ENCODE results near the gene DEPP1.
A peak's percentile ranks its signal among the peaks of the same experiment; 100 is the strongest.

DEPP1 gene

DNA sequence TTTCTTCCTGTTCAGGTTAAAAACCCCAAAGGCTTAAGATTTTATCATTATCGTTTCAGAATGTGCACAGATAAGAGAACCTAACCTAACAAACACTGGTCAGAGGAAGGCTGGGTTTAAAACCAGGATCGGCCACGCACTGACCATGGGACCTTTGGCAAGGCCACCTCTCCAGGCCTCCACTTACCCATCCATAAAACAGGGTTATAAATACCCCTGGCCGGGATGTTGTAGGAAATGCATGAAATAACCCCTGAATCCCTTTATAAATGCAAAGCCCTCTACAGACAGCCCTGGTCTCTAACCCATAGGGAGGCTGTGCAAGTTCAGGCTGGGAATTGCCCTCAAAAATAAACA, 418 bp downstream of the DEPP1 start:
- no peak for DNase-seq

DNA sequence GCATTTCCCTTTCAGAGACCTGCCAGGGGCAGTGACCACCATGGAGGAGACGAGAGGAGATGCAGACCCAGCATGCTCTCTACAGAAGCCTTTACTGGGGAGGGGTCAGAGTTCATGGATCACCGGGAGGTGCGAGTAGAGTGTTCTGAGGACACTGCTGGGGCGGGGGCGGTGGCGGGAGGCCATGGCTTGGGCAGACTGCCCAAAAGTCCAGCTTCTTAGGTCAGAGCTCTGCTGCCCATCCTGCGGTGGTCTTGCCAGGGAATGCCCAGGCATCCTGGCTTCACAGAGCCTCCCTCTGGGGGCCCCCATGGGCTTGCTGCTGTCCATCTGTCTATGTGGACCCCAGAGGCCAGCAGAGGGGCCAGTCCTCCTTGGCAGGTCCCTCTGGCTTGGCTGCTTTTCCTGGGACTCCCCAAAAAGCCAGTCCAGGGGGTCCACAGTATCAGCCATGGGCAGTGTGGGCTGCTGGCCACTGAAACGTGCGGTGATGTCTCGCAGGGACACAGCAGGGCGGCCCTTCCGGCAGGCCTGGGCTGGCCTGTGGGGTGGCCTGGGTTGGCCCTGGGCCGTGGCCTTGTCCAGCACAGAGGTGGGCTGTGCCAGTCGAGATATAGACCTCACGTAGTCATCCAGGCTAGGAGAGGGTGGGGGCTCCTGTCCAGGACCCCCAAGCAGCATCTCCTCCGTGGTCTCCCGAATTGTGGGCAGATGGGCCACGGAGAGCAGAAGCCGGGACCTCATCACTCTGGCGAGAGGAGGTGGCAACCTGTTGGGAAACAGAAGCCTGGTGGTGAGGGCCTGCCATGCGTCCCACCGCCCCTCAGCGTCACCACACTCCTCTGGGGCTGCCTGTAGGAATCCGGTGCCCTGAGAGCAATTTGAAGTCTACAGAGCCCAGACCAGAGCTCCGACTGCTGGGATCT, 1.1 kb downstream of the DEPP1 start:
- no peak for DNase-seq

DNA sequence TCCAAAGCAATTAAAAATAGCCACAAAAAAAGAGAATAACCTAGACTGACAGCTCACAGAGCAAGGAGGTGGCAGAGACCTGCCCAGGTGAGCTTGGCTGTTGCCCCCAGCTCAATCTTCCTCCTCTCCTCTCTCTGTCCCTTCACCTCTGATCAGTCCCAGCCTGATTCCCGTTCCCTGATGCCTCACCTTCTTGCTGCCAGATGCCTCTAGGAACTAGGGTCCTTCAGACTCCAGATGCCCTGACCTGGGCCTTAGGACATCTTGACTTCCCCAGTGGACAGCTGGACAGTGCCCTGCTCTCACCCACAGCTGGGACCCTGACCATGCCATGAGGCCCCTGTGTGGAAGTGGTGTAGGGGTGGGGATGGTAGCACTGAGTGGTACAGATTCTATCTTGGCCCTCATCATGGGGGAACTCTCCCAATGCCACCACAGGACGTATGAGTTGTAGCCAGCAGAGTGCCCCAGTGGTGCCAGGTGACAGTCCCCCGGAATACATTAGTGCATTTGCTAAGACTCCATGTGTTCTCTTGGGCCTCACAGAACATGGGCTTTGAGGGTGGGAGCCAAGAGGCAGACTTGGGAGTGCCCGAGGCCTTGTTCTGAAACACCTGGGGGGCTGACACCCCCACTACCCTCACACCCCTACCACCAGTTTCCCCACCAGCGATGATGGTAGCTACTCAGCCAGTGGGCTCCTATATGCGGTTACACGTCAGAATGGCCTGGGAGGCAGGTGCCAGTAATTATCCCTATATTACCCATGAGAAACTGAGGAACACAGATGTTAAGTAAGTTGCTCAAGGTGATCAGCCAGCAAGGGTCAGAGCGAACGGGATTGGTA, 2.0 kb downstream of the DEPP1 start:
- DNase-seq, result no peak

DNA sequence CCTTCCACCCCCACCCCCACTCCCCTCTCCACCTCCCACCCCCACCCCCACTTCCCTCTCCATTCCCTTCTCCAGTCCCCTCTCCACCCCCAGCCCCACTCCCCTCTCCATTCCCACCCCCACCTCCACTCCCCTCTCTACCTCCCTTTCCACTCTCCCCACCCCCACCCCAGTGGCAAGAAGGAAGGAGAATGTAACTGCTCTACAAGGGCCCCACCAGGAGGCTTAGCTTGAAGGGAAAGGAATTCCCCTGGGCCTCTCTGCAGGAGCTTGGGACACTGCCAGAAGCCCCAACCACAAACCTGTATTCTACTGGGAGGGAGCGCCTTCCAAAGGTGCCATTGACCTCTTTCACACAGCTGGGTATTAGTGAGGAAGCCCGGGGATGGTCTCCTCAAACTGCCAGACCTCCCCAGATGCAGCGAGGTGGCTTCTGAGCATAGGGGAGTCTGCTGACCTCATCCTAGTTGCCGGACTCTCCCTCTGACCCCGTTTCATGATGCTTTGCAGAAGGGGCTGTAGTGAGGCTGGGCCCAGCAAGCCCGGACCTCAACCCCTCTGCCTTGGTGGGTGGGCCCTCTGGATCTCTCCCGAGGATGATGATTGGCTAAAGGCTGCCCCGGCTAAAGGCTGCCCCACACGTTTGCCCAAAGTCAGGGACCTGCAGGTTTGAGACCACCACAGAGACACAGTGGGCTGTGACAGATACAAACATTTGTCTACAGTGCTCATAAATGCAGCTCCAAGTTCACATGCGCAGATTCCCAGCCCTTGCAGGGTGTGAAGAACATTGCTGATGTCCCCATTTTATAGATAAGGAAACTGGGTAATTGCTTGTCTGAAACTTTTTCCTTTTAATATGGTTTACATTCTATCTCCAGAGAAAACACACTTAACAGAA, 2.9 kb downstream of the DEPP1 start:
- DNase-seq, result no peak

DNA sequence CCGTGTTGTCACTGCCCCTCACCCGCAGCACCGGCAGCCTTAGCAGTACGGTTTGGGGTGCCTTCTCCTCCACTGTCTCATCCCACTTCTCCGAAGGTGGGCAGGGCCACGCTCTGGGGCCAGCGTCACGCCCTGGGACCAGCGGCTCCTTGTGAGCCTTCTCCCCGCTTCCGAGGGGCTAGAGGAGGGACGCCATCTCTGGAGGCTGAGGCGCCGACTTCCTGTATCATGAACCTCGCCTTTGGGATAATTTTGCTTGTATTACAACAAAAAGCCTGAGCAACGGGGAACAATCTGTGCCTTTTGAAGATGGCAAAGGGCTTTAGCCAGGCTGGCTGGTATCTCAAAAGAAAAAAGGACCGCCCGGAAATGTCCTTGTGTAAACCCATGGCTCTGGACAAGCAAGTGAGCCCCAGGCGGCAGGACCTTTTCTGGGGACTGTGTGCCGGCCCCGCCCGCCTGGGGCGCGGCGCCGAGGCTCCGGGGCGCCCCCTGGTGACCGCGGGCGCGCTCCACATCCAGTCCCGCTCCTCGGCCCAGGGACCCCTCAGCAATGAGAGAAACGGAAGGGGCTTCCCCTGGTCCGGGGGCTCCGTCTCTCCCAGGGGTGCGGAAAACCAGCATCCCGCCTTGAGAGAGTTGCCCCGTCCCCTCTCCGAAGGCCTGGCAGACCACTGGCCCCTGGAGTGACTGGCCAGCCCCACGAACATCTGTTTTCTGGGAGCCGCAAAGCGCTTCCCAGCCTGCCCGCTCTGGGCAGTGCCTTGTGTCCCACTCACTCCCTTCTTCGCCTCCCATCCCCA, 3.8 kb downstream of the DEPP1 start:
- peak; percentile 45 for DNase-seq

DNA sequence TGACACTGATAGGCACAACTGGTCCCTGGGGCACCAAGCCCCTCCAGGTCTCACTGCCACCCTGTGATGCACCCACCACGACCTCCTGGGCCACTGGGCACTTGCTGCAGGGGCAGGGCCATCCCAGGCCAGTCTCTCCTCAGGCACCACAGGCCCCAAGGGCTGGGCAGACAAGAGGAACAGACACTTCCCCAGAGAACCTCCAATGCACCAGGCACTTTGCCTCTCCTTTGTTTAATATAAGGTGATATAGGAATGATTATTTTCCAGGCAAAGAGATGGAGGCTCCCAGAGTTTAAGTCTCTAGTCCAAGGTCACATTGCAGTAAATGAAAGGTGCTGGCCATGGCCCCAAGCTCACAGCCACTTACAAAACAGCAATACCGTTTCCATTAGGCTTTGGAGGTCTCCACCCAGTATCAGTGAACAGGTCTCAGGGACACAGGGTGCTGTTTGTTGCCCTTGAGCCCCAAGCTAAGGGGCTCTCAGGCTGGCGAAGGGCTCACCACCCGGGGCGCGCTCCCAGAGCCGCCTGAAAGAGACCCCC, 4.5 kb downstream of the DEPP1 start:
- no peak for DNase-seq

DNA sequence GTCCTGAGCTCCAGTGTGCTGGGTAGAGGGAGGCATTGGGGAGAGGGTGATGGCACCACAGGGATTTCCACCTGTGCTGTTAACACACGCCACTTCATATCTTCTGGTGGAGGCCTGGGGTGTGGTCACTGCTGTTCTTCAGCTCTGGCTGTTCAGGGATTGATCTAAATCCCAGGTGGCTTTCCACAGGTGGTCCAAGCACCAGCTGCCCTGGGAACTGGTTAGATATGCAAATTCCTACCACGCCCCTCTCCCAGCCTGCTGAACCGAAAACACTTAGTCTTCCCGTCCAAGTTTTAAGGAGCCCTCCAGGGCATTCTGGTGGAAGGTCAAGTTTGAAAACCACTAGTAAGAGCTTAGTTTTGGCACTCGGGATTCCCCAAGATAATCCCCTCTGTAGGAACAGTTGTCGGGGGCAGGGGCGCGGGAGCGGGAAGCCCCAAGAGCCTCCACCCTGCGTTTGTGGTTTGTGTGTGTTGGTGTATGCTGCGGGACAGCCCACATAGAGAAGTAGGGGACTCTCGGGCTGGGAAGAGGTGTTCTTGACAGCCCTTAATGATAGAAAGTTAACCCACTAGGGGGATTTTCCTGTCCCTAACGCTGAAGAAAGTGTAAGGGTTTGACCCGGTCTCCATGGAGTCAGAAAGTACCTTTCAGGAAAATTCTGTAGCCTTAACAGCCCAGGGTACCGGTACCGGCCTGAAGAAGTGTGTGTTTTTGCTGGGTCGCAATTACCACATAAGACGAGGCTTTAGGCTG, 5.1 kb downstream of the DEPP1 start:
- no peak for DNase-seq

DNA sequence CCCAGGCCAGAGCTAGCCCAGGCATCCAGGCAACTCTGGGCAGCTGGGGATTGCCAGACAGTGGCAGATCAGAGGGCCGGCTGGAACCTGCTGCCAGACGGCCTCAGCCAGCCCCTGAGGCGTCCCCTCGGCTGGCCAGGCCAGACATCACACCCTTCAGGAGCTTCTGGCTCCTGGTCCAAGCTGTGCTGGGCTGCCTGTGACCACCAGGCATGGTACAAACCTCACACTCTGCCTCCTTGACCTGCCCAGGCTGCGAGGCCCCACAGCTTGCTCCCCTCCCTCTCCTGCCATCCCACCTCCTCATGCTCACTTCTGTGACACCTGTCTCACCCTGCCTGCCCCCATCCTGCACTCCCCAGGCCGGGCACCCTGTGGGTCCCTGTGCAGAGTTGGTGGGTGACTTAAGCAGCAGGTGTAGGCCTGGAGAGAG, 5.7 kb downstream of the DEPP1 start:
- DNase-seq, result no peak

DNA sequence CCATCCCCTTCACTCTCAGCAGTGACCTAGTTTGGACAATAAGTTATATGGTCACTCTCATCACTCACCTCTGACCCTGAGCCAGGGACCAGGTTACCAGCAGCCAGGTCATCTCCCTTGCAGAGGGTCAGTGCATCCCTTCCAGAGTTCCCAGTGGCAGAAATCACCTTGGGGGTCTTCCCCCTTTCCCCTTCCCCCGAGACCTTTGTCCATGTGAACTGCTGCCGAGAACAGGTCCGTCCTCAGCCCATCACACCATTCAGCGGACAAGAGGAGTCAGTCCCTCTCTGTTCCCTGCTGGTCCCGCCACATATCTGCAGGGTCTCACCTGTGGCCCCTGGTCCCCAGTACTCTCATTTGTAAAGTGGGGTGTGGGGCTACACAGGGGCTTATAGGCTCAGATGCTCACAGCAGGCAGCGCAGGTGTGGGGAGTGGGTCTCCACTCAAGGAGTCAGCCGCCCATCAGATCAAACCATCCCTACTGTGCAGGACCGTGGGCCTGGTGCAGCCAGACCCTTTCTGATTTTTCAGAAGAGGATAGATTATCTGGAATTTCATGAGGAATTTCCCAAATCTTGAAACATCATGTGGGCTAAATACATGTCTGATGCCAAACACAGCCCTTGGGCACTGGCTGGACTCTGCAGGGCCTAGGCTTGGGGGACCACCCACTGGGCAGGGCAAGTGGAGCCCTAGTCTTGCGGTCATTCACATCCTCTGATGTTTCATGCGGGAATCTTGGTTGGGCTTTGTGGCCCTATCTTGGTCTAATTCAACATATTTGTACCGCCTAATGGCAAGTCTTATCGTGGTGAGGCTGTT, 6.5 kb downstream of the DEPP1 start:
- no peak for DNase-seq

DNA sequence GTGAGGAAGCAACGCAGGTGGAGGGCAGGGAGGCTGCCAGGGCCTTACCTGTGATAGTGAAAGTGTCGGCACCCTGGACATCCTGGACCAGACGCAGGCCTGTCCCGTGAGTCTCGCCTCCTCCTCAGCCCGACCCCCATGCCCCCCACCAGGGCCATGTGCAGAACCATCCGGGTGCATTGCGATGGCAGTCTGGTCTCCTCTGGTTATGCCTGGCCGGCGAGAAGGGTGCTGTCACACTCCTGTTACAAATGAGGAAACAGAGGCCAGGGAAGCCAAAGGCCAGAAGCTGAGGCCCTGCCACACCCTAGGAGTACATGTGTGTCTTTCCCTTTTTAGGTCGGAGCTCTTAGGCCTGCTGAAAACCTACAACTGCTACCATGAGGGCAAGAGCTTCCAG, 7.2 kb downstream of the DEPP1 start:
- DNase-seq, result no peak

DNA sequence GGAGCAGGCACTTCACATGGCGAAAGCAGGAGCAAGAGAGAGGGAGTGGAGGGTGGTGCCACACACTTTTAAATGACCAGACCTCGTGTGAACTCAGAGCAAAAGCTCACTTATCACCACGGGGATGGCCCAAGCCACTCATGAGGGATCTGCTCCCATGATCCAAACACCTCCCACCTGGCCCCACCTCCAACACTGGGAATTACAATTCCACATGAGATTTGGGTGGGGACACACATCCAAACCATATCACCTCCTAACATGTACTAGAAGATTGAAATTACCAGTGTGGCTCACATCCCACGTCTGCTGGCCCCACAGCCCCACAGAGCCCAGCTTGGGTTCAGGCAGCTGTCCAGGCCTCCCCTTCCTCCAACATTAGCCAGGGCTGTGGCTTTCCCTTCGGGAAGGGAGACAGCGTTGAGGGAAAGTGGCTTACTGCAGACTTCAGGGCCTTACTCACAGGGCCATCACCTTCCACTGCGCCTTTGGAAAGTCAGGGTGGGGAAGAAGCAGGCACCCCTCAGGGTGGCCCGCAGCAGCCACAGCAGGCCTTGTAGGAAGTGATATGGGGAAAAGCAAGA, 7.7 kb downstream of the DEPP1 start:
- no peak for DNase-seq

DNA sequence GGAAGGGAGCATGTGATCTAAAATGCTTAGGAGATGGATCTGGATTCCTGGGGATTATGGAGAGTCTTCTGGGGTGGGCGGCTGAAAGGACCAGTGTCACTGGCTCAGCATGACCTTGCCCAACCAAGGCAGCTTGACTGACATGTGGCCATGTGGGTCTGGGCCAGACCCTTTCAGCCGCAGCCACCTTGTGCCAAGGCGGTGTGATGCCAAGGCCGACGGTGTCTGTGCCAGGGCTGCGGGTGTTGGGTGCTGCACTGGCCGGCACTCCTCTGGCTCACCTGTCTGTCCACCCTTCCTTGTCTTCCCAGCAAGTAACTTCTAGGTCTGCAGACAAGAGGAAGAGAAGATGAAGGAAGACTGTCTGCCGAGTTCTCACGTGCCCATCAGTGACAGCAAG, 8.8 kb downstream of the DEPP1 start:
- no peak for DNase-seq

DNA sequence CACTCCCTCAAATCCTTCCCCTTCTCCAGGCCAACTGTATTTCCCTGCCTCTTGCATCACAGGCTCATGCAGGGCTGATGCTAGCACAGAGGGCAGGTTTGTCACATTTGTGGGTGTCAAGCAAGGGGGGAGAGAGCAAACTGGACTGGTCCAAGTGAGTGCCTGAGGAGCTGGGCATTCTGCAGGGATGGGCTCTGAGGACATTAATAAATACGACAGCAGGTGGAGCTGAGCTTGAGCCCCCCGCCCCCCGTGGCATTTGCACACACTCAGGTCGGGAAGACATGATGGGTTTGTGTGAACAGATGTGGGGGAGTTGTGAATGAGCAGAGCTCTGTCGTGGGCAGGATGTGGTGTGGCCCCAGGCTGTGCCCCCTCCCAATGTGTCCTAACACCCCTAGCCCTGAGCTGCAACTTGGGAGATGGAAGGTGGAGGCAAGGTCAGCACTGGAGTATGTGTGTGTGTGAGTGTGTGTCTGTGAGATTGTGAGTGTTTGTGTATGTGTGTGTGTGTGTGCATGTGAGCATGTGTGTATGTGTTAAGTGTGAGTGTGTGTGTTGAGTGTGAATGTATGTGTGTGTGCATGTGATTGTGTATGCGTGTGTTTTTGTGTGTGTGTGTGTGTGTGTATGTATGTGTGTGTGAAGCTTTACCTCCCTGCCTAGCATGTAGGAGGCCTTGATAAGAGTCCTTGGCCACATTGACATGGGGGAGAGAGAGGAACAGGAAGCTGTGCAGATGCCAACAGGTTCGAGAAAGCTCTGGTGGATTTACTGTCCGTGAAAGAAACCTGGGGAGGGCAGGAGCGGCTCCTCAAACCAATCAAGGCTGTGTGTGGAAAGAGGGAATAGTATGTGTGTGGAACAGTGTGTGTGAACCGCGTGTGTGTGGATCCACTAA, 9.9 kb downstream of the DEPP1 start:
- no peak for DNase-seq

DNA sequence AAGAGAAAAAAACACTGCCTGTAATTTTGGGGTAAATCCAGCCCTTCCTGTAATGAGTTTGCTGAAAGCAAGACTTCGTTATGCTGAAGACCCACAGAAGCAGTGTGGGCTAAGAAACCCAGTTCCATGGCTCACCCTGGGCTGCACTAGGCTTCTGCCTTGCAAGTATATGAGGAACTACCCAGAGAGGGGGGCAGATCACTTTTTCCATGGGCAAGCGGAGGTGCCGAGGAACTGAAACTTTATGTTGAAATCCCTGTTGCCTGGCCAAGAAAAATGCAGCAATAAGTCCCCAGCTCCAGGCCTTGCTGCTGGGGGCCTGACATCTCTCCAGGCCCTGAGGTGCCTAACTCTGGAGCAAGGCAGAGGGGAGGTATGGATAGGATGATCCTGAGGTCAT, 10.5 kb downstream of the DEPP1 start:
- DNase-seq, result no peak

DNA sequence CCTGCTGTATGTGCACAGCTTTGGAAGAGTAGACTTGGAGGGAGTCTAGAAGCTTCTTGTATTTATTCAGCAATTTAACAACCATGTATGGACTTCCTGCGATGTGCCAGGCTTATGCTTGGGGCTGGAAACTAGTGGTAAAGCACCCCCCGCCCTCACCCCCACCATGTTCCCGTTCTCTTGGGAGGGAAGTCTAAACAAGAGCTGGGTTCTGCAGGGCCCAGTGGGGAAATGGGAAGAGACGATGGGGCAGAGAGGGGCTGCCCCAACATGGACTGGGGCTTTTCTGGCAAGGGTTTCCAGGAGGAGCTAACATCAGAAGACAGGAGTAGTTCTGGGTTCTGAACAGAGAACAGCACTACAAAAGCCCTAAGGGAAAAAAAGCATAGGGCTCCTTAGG, 11.0 kb downstream of the DEPP1 start:
- DNase-seq, result no peak

DNA sequence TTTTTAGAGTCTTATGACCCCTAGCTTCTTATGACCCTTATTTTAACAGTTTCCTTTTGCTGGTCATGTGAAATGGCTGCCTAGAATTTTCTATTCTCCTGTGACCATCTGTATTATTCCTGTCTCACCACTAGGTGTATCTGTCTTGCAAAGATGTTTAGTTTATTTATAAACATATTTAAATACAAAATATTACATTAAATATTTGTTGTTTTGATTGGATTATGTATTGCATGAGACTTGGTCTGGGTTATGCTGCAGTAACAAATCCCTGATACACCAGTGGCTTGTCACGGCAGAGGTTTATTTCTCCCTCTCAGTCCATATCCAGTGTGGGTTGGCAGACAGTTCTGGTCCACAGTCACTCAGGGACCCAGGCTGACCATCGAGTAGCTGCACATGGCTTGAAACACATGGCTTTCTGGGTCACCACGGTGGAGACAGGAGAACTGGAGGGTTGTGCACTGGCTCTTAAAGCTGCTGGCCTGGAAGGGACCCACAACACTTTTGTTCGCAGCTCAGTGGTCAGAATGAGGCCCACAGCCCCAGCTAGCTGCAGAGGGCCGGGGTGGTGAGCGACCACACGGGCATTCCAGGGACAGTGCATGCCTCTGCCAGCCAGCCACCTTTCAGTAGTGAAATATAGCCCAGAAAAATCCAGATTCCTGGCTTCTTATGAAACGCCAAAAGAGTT, 11.6 kb downstream of the DEPP1 start:
- no peak for DNase-seq

DNA sequence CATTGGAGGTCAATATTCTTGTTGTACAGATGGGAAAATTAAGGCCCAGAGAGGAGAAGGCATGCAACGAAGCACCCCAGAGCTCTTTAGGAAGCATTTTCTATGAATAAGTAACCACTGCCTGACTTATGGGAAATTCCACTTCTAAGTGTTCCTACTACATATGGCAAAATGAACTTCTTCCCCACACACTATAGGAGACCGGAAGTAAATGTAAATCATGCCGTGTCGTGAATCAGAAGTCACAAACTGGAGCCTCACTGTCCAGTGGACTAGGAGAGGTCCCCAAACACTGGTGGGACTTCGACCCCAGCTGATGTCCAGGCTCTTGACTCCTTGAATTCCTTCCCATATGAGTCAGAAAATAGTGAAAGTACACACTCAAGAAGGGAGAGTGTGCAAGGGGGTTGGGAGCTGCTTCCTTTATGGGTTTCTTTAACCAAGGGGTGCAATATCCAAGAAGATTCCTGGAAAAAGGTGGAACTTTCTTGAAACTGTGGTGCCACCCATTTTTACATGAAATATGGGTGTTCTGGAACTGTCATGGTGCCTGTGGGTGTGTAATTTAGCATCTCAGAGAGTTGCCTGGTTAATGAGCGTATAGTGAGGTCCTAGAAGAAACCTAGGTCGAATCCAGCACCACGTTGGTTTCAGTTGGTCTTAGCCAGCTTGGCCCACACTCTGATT, 12.3 kb downstream of the DEPP1 start:
- DNase-seq, result no peak
